Stimulated activated CD4-positive, alpha-beta T cell treated with anti-CD3 and anti-CD28 coated beads, Interleukin-12 subunit alpha, Interleukin-12 subunit beta, amount 100 ng/mL, for 4 hours (primary cell): ENCODE measurements around the gene PLA2G15.
A peak's percentile ranks its signal among the peaks of the same experiment; 100 is the strongest.
"Not testable (repeated sequence)": the region's sequence is repeated elsewhere in the genome, so short reads cannot be mapped to it uniquely, and the experiment has no call there.

ENCODE experiments used
- DNase-seq: peaks from one replicate; pipeline ENCODE4 v3.0.0-alpha.2; 2020

The PLA2G15 gene

GRCh38 chr16:68281368-68282063, 36.3 kb downstream of the PLA2G15 start:
- no peak for DNase-seq

GRCh38 chr16:68282064-68282452, 36.9 kb downstream of the PLA2G15 start:
- no peak for DNase-seq

- no peak for DNase-seq
These were observed 38.2 kb downstream of the PLA2G15 start for GRCh38 chr16:68283346-68283745.

DNA sequence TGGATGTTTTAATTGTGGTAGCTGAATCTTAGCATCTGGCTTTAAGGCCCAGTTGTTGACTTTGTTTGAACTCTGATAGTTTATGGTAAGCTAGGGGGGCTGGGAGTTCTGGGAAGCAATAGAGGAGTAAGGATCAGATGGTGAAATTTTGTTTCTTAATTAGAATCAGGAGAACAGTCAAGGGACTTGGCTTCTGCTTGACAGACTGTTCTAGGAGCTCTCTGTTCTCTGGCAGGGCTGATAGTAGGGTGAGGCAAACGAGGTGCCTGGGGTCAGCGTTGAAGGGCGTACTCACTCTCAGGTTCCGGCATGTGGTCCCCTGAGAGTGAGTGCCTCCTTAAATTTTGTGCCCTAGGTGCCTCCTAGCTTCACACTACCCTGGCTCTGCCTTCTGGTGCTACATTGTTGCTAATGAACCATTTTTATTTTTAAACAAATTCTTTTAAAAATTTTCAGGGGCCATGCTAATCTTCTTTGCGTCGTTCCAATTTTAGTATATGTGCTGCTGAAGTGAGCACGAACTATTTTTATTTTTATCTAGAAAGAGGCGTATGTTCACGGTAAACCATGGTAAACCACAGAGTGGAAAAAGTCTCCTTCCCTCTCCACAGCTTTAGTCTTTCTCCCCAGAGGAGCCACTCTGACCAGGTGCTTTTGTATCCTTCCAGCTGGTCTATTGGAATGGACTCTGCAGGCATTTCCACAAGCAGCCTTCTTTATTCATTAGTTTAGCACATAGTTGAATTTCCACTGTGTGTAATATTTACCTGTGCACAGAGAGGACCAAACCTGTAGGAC, 38.8 kb downstream of the PLA2G15 start:
- no peak for DNase-seq

DNA sequence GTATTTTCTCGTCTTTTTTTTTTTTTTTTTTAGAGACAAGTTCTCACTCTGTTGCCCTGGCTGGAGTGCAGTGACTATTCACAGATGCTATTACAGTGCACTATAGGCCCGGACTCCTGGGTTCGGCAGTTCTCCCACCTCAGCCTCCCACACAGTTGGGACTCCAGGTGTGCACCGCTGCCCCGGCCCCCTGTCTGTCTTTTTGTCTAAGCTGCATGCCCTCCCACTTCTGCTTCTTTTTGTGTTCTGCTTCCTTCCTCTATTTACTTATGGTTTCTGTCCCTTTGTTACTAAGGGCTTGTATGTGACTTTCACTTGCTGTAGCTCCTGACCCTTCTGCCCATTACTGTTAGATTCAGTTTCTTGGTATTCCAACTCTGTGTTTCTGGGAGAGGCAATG, 39.7 kb downstream of the PLA2G15 start:
- DNase-seq, result no peak

DNA sequence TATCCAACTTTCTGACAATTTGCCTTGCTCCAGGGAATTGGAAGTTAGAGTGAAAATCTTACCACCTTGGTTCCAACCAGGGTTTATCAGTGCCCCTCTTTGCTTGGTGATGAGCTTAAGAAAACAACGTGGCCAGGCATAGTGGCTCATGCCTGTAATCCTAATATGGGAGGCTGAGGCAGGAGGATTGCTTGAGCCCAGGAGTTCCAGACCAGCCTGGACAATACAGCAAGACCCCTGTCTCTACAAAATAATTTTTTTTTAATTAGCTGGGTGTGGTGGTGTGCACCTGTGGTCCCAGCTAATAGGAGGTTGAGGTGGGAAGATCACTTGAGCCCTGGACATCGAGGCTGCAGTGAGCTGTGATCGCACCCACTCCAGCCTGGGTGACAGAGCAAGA, 40.5 kb downstream of the PLA2G15 start:
- no peak for DNase-seq

DNA sequence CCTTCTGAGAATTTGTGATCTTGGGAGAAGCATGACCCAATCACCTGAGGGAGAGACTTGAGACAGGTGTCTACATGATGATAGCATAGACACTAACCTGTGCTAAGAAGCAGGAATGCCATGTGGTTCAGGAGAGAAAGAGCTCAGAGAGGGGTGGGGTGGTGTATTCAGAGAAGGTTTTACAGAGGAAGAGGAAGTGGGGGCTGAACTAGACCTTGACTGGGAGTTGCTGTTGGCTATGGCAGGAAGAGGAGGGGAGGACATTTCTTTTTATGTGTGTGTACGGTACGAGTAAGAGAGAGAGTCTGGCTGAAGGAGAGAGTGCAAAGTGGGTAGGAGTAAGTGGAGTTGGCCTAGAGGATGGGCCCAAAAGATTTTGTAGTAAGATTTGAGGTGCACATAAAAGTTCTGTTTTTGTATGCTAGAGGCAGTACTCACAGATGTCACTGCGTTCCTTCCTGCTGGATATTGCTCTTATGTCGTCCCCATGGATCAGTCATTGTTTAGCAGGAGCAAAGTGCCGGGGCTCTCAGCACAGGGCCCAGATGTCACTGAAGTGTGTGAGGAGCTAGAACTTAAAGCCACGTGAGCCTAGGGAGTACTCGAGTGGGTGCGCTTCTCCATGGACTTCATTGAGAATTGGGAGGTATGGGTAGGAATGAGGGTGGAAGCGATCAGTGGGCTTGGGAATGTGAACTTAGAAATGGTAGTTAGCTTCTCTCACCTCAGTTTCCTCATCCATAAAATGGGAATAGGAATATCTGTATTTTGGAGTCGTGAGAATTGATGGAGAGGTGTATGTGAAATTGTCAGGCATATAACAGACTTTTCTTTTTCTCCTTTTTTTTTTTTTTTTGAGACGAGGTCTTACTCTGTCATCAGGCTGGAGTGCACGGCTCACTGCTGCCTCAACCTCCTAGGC, 41.2 kb downstream of the PLA2G15 start:
- DNase-seq, result no peak

DNA sequence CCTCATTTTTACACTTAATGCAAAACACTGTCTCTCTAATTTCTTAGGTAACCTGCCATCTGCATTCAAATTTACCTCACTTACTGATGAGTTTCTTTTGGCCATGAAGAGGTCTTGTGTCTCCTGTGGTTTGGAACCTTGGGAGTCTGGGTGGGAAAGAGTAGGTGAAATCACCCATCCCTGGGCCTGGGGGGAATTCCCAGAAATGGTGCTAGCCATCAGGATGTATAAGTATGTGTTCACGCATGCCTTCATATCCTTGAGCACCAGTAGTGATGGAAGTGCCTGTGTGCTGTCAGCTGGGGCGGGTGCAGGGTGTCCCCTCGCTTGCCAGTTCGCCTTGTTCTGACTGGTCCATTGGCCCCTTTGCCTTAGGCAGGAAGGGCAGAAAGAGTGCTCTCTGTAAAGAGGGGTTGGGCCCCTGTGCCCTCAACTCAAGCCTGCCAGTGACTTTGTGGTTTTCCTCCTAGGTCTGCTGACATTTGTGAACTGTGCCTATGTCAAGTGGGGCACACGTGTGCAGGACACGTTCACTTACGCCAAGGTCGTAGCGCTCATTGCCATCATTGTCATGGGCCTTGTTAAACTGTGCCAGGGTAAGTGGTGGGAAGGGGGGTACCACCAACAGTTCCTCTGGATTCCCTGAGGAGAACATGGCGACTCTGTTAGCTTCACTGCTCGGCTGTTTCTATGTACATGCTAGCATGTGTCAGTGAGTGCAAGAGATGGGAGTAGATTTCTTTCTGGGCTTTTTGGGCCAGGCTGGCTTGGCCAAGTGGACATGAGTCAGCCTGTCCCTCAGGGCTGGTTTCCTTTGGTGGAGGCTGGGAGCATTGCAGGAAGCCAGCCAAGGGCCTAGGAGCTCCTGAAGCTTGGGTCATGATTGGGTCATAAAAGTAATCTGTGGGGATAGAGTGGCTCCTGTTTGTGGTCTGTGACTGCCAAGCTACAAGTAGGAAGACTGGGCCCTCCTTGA, 42.4 kb downstream of the PLA2G15 start:
- no peak for DNase-seq

GRCh38 chr16:68288252-68288650, 43.1 kb downstream of the PLA2G15 start:
- no peak for DNase-seq

- DNase-seq, result not testable (repeated sequence)
These were observed 43.6 kb downstream of the PLA2G15 start for GRCh38 chr16:68288796-68289195.

DNA sequence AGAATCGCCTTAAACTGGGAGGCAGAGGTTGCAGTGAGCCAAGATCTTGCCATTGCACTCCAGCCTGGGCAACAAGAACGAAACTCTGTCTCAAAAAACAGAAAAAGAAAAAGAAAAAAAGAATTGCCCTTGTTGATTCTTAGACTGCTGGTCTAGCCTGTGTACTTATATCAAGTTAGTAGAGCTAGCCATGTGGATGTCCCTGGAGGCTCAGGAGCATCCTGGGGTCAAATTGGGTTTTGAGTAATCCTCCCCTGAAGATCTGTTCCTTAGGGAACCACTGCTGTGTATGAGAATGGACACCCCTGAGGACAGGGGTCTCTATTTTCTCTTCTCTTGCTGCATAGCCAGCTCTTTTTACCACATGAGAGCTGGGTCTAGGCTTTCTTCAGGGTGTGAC, 44.0 kb downstream of the PLA2G15 start:
- no peak for DNase-seq

DNA sequence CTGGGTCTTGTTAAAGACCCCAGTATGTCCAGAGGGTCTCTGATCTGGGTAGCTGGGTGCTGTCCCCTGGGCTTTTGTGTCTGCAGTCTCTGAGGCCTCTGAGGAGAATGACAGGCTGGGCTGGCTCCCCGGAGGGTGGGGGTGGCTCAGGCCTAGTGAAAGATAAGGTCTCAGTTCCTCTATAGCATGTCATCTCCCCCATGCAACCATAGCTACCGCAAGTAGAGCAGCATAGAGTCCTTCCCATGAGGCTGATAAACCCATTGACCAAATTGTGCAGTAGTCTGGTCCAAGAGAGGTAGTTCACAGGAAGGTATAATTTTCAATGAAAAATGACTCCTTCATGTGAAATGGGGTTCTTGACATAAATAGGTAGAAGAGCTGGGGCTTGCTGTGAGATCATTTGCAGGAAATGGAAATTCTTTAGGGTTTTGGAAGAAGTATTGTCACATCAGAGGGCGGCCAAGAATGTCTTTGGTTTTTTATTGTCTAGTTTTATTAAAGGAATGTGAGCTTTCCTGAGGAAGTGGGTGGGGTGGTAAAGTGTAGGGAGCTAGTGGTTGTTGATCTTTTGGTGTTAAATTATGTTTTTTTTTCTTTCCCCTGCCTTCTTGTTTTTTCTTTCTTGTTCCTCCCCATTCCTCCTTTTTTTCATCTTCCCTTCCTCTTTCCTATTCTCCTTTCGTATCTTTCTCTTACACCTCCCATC, 44.6 kb downstream of the PLA2G15 start:
- peak; percentile 31 for DNase-seq

- no peak for DNase-seq
These were observed 45.3 kb downstream of the PLA2G15 start for GRCh38 chr16:68290450-68290849.

- DNase-seq, result no peak
These were observed 46.1 kb downstream of the PLA2G15 start for GRCh38 chr16:68291227-68291626.

DNA sequence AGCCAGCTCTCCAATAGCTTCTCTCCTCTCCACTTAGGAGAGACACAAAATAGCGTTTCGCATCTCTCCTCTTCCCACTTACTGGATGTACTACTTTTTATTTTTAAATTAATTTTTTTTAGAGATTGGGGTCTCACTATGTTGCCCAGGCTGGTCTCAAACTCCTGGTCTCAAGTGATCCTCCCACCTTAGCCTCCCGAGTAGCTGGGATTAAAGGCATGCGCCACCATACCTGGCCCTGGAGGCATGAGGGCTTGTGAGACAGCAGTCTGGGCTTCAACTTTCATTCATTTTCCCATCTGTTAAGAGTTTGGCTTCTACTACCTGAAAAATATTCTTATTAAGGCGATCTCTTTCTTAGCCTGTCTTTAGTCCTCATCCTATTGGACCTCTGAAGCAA, 47.3 kb downstream of the PLA2G15 start:
- DNase-seq, result no peak

- DNase-seq, result no peak
These were observed 51.1 kb downstream of the PLA2G15 start for GRCh38 chr16:68296291-68296690.

- no peak for DNase-seq
These were observed 51.5 kb downstream of the PLA2G15 start for GRCh38 chr16:68296693-68297092.

GRCh38 chr16:68297908-68298307, 52.7 kb downstream of the PLA2G15 start:
- DNase-seq, result no peak

DNA sequence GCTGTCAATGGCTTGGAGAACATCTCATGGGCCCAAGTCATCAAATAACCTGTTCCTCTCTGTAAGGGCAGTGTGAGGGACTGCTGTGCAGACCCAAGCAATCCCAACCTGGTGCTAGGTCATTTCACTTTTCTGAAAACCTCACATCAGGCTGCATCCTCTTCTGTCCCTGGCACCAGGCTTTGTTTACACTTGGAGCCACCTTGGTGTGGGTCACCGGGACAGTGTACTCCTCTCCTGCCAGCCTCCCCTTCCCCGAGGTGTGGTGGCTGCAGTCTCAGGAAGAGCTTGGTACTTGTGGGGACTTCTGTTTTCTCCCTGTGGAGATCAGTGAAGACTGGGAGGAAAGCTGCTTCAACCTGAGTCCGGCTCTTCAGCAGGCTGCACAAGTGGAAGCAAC, 53.1 kb downstream of the PLA2G15 start:
- no peak for DNase-seq

GRCh38 chr16:68298907-68299561, 53.9 kb downstream of the PLA2G15 start:
- DNase-seq, result no peak
